Inflammatory macrophage treated with lipopolysaccharide for 4 hours (primary cell): Measurements from ENCODE around the gene PCDHGC3.
"Not testable (repeated sequence)": the region's sequence is repeated elsewhere in the genome, so short reads cannot be mapped to it uniquely, and the experiment has no call there.

Experiments
- DNase-seq: peaks from one replicate; pipeline ENCODE4 v3.0.0-alpha.2; 2020

The PCDHGC3 gene

DNA sequence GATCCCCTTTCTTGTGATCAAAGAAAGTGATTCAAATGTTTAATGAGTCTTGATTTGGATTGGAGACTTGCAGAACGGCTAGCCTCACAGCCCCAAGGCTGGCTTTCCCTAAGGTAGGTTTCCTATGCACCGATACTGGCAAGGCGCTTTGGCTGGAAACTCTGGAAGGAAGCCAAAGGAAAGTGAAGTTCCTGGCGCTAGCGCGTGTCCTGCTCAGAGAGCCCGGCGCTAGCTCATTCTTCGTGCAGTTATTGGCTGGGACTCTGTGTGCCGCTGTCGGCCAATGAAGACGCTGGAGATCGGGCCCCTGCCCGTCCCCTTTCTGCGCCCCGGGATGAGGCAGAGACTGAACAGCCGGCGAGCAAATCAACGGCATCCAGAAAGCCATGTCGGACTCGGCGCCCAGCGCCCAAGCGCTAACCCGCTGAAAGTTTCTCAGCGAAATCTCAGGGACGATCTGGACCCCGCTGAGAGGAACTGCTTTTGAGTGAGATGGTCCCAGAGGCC is at the start of gene PCDHGC3:
TSS of gene PCDHGC3 (plus strand) at position 342 of the 507 bp plus-strand sequence. CDS start at position 493, 151 bp downstream.
- peak; percentile 77 for DNase-seq

DNA sequence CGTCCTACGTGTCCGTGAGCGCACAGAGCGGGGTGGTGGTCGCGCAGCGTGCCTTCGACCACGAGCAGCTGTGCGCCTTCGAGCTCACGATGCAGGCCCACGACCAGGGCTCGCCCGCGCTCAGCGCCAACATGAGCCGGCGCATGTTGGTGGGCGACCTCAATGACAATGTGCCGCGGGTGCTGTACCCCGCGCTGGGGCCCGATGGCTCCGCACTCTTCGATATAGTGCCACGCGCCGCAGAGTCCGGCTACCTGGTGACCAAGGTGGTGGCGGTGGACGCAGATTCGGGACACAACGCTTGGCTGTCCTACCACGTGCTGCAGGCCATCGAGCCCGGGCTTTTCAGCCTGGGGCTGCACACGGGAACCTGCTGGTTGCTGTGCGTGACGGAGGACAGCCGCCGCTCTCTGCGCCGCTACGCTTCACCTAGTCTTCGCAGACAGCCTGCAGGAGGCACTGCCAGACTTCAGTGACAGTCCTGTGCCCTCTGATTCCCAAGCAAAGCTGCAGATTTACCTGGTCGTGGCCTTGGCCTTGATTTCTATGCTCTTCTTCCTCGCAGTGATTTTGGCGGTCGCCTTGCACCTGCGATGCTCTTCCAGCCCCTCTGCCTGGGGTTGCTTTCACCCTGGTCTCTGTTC is 47.9 kb upstream of the PCDHGC3 start:
- DNase-seq: no peak

DNA sequence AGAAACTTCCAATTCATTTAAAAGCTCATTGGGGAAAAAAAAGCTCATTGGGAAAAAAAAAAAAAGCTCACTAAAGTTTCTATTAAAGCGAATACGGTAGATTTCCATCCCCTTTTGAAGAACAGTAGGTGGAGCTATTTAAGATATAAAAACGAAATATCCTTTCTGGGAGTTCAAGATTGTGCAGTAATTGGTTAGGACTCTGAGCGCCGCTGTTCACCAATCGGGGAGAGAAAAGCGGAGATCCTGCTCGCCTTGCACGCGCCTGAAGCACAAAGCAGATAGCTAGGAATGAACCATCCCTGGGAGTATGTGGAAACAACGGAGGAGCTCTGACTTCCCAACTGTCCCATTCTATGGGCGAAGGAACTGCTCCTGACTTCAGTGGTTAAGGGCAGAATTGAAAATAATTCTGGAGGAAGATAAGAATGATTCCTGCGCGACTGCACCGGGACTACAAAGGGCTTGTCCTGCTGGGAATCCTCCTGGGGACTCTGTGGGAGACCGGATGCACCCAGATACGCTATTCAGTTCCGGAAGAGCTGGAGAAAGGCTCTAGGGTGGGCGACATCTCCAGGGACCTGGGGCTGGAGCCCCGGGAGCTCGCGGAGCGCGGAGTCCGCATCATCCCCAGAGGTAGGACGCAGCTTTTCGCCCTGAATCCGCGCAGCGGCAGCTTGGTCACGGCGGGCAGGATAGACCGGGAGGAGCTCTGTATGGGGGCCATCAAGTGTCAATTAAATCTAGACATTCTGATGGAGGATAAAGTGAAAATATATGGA is 45.2 kb upstream of the PCDHGC3 start, which contains the start of gene PCDHGA12:
TSS of gene PCDHGA12 (plus strand) at position 176 of the 782 bp plus-strand sequence. CDS start at position 429, 253 bp downstream.
- DNase-seq: peak; percentile 79

DNA sequence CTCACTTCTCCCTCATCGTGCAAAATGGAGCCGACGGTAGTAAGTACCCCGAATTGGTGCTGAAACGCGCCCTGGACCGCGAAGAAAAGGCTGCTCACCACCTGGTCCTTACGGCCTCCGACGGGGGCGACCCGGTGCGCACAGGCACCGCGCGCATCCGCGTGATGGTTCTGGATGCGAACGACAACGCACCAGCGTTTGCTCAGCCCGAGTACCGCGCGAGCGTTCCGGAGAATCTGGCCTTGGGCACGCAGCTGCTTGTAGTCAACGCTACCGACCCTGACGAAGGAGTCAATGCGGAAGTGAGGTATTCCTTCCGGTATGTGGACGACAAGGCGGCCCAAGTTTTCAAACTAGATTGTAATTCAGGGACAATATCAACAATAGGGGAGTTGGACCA is 44.5 kb upstream of the PCDHGC3 start:
- no peak for DNase-seq

DNA sequence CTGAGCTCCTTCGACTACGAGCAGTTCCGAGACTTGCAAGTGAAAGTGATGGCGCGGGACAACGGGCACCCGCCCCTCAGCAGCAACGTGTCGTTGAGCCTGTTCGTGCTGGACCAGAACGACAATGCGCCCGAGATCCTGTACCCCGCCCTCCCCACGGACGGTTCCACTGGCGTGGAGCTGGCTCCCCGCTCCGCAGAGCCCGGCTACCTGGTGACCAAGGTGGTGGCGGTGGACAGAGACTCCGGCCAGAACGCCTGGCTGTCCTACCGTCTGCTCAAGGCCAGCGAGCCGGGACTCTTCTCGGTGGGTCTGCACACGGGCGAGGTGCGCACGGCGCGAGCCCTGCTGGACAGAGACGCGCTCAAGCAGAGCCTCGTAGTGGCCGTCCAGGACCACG is 43.5 kb upstream of the PCDHGC3 start:
- not testable (repeated sequence) for DNase-seq

DNA sequence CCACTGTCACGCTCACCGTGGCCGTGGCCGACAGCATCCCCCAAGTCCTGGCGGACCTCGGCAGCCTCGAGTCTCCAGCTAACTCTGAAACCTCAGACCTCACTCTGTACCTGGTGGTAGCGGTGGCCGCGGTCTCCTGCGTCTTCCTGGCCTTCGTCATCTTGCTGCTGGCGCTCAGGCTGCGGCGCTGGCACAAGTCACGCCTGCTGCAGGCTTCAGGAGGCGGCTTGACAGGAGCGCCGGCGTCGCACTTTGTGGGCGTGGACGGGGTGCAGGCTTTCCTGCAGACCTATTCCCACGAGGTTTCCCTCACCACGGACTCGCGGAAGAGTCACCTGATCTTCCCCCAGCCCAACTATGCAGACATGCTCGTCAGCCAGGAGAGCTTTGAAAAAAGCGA is 43.0 kb upstream of the PCDHGC3 start:
- not testable (repeated sequence) for DNase-seq

DNA sequence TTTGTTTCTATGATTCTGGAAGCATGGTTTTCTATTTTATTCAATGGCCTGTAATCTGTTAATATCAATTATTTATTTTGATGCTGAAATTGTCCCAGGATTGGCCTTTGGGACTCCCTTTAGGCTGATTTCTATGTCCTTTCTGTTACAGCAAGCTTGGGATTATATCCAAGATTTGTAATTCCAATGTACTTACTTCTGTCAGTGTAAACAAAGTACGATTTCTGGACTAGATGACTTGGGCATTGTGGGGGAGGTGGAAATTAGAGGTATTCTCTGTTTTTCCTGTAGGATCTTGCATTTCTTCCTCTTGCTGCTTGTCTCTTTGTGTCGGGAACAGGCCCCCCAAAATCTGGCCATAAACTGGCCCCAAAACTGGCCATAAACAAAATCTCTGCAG is 41.8 kb upstream of the PCDHGC3 start:
- DNase-seq: no peak

DNA sequence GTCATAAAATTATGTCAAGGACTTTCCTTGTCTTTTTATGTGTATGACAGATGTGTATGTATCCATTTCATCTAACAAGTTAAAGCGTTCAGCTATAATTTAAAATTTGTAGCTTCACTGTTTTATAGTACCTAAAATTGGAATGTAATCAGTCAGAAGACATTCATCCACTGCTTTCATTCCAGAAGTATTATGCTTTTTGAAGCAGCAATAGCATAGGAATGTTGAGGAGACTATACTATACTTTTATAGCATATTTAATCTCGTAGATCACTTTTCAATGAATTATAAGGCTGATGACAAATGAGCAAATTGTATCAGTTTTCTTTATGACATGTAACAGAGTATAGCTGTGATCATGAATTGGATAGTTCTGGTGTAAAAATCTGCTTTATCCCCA is 38.5 kb upstream of the PCDHGC3 start:
- no peak for DNase-seq

DNA sequence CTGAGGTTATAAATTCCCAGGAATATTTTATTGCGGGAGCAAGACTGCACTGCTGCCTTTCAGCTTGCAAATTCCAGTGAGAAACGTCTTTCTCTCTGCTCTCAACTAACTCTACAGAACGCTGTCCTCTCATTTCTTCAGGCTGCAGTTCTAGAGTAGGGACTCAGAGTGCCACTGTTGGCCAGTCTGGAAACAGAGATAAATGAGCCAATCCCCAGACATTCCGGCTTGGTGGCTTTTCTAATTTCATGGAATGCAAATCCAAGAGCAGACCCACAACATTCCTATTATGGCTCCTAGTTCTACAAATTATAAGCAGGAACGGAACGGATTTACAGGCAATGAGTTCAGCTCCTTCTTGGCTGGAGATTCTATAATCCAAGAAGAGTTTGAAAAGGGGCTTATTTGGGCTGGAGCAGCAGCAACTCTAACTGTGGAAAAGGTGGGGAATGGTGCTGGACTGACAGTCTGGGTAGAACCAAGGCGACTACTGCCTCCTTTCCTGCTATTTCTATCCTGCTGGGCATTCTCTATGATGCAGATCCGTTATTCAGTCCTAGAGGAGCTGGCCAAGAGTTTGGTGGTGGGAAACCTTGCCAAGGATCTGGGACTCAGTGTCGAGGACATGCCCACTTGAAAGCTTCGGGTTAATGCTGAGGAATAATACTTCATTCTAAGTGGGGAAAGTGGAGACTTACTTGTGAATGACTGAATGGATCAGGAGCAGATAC is 36.2 kb upstream of the PCDHGC3 start:
- no peak for DNase-seq

DNA sequence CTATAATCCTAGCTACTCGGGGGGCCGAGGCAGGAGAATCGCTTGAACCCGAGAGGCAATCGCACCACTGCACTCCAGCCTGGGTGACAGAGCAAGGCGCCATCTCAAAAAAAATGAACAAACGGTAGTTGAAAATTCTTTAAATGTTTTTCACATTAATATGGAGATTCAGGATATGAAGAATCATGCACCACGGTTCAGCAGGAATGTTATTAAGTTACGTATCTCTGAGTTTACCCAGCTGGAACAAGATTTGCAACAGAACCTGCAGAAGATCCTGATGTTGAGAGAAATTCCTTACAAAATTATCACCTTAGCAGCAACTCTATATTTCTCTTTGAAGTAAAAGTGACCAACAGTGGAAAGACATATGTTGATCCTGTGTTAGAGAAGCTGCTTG is 35.4 kb upstream of the PCDHGC3 start:
- no peak for DNase-seq

DNA sequence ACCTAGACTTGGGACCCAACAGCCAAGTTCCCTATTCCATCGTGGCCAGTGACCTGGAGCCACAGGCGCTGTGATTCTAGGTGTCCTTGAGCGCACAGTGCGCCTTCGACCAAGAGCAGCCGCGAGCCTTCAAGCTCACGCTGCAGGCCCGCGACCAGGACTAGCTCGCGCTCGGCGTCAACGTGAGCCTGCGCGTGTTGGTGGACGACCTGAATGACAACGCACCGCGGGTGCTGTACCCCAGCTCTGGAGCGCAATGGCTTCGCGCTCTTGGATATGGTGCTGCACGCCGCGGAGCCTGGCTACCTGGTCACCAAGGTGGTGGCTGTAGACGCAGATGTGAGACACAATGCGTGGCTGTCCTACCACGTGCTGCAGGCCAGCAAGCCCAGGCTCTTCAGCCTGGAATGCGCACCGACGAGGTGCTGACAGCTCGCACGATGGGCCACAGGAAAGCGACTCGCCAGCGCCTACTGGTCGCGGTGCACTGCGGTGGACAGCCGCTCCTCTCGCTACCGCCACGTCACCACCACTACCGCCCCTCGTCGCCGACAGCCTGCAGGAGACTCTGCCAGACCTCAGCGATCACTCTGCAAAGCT is 34.1 kb upstream of the PCDHGC3 start:
- DNase-seq: no peak

DNA sequence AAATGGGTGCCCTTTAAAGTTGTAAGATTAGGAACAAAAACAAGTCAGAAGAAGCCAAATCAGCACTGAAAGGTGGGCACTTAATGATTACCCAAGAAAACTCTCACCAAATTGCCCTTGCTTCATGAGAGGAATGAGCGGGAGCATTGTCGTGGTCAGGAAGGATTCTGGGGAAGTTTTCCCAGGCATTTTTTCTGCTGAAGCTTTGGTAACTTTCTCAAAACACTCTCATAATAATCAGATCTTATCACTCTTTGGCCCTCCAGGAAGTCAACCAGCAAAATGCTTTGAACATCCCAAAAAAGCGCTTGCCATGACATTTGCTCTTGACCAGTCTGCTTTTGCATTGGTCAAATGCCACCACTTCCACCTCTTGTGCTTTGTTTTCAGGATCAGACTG is 10.4 kb upstream of the PCDHGC3 start:
- no peak for DNase-seq

DNA sequence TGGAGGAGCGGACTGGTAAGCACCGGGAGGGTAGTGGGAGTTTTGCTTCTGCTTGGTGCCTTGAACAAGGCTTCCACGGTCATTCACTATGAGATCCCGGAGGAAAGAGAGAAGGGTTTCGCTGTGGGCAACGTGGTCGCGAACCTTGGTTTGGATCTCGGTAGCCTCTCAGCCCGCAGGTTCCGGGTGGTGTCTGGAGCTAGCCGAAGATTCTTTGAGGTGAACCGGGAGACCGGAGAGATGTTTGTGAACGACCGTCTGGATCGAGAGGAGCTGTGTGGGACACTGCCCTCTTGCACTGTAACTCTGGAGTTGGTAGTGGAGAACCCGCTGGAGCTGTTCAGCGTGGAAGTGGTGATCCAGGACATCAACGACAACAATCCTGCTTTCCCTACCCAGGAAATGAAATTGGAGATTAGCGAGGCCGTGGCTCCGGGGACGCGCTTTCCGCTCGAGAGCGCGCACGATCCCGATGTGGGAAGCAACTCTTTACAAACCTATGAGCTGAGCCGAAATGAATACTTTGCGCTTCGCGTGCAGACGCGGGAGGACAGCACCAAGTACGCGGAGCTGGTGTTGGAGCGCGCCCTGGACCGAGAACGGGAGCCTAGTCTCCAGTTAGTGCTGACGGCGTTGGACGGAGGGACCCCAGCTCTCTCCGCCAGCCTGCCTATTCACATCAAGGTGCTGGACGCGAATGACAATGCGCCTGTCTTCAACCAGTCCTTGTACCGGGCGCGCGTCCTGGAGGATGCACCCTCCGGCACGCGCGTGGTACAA is 556 bp downstream of the PCDHGC3 start:
- peak; percentile 22 for DNase-seq

DNA sequence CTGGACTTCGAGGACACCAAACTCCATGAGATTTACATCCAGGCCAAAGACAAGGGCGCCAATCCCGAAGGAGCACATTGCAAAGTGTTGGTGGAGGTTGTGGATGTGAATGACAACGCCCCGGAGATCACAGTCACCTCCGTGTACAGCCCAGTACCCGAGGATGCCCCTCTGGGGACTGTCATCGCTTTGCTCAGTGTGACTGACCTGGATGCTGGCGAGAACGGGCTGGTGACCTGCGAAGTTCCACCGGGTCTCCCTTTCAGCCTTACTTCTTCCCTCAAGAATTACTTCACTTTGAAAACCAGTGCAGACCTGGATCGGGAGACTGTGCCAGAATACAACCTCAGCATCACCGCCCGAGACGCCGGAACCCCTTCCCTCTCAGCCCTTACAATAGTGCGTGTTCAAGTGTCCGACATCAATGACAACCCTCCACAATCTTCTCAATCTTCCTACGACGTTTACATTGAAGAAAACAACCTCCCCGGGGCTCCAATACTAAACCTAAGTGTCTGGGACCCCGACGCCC is 1.3 kb downstream of the PCDHGC3 start:
- no peak for DNase-seq

DNA sequence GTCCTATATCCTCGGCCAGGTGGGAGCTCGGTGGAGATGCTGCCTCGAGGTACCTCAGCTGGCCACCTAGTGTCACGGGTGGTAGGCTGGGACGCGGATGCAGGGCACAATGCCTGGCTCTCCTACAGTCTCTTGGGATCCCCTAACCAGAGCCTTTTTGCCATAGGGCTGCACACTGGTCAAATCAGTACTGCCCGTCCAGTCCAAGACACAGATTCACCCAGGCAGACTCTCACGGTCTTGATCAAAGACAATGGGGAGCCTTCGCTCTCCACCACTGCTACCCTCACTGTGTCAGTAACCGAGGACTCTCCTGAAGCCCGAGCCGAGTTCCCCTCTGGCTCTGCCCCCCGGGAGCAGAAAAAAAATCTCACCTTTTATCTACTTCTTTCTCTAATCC is 2.0 kb downstream of the PCDHGC3 start:
- DNase-seq: no peak

DNA sequence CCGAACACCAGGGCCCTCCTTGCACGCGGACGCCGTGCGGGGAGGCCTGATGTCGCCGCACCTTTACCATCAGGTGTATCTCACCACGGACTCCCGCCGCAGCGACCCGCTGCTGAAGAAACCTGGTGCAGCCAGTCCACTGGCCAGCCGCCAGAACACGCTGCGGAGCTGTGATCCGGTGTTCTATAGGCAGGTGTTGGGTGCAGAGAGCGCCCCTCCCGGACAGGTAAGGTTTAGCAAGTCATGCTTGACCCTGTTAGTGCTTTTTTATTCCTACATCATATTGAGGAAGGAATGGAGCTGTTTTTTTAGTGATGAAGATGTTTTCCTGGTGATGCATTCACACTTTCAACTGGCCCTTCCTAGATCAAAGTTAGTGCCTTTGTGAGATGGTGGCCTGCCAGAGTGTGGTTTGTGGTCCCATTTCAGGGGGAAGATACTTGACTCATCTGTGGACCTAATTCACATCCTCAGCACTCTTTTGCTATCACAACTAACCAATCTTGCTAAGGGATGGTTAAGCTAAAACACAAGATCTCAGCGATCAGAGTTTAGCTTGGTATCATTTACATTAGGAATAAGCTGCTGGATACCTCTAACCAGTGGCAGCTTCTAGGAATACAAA is 2.7 kb downstream of the PCDHGC3 start:
- no peak for DNase-seq

DNA sequence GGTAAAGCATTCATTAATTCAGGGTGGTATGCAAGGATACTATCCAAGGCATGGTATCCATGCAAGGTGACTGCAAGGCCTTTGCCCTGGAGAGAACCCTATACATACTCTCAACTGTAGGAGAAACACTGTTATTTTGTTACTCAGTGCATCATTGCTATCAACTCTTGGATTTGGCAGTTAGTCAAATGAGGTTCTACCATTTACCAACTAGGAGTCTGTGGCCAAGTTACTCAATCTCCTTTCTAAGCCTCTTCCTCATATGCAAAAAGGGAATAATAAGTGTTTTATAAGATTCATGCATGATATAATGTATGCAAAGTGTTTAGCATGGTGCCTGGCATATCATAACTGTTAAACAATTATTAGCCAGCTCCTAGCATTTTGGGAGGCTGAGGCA is 4.0 kb downstream of the PCDHGC3 start:
- DNase-seq: peak; percentile 19

DNA sequence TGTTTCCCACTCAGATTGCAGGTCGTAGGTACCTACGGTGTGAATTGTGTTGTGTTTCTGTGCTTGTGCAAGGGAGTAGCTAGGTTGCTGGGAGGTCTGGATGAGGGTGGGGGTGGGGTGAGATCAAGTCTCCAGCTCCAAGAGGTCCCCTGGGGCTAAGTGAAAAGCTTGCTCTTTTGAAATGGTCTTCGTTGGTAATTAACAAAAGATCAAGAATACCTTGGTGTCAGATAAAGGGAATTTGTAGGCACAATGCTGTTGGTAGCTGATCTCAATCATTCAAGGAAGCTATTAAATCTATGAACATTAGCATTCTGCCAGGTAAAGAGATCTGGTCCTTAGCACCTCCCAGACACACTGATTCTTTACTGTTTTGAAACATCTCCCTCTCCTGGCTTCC is 8.1 kb downstream of the PCDHGC3 start:
- DNase-seq: no peak

DNA sequence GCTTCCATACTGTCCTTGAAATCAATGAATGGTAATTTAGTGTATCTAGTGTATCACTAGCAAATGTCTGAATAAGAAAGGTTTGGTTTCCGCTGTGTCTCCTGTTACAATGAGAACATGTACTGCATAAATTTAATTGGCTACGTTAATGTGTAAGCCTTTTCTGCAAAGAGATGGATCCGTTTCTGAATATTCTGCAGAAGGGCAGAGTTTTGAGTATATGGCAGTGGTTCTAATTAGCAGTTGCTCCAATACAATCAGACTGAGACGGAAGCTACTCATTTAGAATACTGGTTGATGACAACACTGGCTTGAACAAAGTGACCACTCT is 8.5 kb downstream of the PCDHGC3 start:
- no peak for DNase-seq

DNA sequence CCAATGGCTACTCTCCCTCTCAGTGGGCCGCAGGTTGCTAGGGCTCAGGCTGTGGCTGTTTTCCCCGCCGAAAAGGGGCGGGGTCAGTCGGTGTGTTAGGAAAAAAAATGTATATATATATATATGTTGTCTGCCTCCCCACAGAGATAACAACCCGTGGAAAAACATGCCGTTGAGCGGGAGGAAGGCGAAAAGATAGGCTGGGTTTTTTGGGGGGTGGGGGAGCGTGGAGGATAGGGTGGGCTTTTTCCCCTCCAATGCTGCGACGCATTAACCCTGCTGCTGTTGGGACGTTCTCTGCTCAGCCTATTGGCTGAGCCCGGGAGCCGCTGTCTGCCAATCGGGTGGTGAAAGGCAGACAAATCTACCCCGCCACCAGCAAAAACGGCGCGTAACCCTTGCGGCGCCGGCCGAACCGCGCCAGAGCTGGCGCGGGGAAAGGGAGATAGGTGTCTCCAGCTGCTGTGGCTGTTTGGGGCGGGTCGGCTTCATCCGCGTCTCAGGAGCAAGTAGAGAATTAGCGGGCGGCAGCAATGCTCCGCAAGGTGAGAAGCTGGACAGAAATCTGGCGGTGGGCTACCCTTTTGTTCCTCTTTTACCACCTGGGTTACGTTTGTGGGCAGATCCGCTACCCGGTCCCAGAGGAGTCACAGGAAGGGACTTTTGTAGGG is 9.0 kb downstream of the PCDHGC3 start, which contains the start of gene PCDHGC4:
TSS of gene PCDHGC4 (plus strand) at position 390 of the 671 bp plus-strand sequence. CDS start at position 534, 144 bp downstream.
- DNase-seq: no peak
